HG02938 (cell line): ENCODE data around the gene SF3A1.
"Not testable (repeated sequence)": the region's sequence is repeated elsewhere in the genome, so short reads cannot be mapped to it uniquely, and the experiment has no call there.

ENCODE experiments used
- ATAC-seq: cut with Tn5 transposase; IDR thresholded peaks from one replicate; pipeline ENCODE4 v1.9.1; 2021; ENCODE audit warnings: mild to moderate bottlenecking, moderate library complexity; ENCODE audit not compliant: unreplicated experiment

Gene SF3A1, protein sequence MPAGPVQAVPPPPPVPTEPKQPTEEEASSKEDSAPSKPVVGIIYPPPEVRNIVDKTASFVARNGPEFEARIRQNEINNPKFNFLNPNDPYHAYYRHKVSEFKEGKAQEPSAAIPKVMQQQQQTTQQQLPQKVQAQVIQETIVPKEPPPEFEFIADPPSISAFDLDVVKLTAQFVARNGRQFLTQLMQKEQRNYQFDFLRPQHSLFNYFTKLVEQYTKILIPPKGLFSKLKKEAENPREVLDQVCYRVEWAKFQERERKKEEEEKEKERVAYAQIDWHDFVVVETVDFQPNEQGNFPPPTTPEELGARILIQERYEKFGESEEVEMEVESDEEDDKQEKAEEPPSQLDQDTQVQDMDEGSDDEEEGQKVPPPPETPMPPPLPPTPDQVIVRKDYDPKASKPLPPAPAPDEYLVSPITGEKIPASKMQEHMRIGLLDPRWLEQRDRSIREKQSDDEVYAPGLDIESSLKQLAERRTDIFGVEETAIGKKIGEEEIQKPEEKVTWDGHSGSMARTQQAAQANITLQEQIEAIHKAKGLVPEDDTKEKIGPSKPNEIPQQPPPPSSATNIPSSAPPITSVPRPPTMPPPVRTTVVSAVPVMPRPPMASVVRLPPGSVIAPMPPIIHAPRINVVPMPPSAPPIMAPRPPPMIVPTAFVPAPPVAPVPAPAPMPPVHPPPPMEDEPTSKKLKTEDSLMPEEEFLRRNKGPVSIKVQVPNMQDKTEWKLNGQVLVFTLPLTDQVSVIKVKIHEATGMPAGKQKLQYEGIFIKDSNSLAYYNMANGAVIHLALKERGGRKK

DNA sequence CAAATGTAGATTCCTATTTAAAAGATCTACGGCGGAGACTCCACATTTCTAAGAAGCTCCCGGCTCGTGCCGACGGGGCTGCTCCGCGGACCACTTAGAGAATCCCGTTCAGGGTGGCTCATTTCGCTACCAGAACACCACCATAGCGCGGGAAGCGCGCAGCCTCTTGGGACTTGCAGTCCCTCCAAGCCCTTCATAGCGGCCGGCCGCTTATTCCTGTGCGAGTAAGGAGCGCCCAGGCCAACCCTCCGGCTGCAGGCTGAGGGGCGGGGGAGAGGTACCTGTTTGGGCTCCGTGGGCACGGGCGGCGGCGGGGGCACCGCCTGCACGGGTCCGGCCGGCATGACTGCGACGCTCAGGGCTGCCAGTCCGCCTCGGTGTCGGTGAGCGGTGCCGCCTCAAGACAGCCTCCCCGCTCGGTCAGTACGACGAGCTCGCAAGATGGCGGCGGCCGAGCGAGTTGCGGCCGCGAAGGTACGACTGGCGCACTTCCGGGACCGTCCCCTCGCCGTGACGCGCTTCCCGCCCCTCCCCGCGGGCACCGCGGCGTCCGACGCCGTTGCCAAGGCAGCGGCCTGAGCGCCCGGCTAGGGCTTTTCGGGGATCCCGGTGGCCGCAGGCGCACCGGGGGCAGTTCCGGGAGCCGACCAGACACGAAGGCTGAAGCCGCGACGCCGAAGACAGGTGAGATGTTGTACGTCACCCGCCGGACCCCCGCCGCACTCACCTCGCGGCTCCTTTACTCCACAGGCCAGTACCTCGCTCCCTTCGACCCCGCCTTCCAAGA is at the start of gene SF3A1, which contains the start of gene CCDC157:
TSS of gene SF3A1 (minus strand) at position 446 of the 787 bp plus-strand sequence. CDS start at position 344, 102 bp downstream.
TSS of gene CCDC157 (plus strand) at position 559 of the 787 bp plus-strand sequence. CDS start 8,994 bp downstream, outside the sequence.
- ATAC-seq: peak; percentile 84

DNA sequence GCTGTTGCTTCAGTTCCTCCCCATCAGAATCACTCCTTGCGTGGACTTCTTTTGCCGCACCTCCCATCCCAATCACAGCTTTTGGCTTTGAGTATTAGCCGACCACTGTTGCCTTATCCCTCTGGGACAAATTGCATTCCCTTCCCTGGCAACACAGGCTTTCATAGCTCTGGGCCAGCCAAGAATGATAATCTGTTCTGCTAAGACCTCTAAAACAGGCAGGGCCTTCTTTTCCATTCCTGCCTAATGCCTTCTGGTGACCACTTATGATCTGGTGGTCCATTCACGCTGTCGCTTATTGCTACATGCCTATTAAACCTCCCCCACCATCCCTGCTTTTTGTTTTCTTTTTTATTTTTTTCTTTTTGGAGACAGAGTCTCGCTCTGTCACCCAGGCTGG is 49.7 kb upstream of the SF3A1 start:
- ATAC-seq: no peak

DNA sequence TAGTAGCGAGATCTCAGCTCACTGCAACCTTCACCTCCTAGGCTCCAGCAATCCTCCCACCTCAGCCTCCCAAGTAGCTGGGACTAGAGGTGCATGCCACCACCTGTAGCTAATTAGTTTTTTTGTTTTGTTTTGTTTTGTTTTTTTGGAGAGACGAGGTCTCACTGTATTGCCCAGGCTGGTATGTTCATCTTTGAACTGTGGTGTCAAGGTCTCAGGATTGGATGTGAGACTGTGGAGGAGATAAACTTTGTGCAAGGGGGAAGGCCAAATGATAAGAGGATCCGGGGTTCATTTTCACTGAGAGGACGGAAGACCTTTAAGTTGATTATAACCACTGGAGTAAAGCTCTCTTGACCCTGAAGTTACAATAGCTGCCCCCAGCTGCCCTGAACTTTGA is 49.0 kb upstream of the SF3A1 start:
- ATAC-seq: no peak

DNA sequence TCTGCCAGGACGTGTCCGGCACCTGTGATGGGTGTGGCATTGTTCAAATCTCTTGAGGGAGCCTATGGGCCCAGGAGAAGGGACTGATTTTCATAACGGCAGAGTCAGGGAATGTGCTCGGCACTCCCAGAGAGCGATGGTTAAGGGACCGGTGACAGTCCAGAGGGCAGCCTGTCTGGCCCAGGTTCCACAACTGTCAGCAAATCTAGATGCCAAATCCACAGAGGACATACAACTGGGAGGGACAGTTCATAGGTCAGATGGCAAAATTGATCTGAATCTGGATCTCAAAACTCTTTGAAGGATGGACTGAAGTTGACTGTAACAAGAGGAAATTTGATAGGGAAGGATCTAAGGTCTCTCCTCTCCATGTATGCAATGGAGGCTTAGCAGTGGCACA is 47.6 kb upstream of the SF3A1 start:
- ATAC-seq: no peak

DNA sequence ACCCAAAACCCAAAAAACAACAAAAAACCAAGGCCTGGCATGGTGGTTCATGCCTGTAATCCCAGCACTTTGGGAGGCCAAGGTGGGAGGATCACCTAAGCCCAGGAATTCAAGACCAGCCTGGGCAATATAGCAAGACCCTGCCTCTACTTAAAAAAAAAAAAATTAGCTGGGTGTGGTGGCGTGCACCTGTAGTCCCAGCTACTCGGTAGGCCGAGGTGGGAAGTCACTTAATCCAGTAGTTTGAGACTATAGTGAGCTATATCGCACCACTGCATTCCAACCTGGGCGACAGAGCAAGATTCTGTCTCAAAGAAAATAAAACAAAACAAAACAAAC is 46.0 kb upstream of the SF3A1 start:
- ATAC-seq: not testable (repeated sequence)

DNA sequence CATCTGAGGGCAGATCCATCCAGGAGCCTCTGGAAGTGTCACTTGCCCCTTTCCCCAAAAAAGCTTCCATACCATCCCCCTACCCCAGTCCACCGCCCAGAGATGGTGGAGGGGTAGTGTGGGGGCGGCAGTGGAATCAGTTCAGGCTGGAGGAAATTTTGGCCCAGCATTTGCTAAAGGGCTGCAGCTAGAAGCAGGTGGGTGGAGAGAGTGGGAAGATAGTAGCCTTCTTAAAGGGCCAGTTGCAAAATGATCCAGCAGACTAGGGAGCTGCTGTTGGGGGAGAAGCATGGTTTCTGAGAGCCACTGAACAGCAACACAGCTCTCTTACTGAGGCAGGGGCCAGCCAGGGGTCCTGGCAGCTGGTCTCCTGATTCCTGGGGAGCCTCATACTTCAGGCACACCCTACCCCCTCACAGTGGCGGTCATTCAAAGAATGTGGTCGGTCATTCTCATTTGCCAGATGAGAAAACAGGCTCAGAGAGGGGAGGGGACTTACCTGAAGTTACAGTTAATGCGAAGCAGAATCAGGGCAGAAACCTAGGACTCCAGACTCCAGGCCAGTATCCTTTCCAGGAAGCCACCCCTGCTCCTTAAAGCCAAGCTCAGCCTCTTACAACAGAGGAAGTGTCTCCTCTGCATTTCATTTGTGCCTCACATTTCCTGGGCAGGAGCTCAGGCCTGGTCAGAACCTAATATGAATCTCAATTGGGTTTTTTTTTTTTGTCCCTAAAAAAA is 45.5 kb upstream of the SF3A1 start:
- ATAC-seq: no peak

DNA sequence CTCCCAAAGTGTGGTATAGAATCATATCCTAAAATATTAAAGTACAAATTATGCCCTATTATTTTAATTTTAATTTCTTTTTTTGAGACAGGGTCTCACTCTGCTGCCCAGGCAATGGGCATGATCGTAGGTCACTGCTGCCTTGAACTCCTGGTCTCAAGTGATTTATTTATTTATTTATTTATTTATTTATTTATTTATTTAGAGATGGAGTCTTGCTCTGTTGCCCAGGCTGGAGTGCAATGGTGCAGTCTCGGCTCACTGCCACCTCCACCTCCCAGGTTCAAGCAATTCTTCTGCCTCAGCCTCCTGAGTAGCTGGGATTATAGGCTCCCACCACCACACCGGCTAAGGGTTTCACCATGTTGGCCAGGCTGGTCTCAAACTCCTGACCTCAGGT is 44.3 kb upstream of the SF3A1 start:
- not testable (repeated sequence) for ATAC-seq

DNA sequence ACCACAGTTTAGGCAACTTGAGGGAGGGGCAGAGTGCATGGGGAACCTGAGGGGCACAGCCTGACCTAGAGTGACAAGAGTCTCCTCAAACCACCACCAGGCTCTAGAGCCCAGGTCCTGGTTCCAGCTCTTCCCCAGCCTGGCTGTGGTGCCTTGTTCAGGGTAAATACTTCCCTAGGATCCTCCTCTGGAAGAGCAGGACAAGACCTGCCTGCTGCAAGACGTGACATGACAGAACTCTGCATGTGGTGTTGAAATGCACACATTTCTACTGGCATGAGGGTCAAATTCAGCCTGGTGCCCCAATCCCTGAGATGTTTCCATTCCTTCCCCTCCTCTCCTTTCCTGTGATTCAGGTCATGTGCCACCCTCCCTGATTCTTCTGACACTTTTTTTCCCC is 43.5 kb upstream of the SF3A1 start:
- ATAC-seq: no peak

DNA sequence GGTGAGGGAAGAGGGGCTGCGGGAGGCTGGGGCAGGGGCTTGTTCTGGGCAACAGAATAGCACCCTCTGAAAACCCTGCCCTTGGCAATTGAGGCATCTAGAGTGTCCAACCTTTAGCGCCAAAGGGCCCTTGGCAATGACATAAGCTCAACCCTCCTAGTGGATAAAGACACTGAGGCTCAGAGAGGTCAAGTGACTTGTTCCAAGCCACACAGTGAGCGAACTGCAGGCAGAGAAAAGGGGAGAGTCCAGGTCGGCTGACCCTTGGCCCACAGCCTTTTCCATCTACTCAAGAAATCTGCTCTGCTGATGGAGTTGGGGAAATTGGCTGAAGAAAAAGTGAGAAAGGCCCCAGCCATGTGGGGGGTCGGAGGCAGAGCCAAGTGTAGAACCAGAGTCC is 43.0 kb upstream of the SF3A1 start:
- no peak for ATAC-seq

DNA sequence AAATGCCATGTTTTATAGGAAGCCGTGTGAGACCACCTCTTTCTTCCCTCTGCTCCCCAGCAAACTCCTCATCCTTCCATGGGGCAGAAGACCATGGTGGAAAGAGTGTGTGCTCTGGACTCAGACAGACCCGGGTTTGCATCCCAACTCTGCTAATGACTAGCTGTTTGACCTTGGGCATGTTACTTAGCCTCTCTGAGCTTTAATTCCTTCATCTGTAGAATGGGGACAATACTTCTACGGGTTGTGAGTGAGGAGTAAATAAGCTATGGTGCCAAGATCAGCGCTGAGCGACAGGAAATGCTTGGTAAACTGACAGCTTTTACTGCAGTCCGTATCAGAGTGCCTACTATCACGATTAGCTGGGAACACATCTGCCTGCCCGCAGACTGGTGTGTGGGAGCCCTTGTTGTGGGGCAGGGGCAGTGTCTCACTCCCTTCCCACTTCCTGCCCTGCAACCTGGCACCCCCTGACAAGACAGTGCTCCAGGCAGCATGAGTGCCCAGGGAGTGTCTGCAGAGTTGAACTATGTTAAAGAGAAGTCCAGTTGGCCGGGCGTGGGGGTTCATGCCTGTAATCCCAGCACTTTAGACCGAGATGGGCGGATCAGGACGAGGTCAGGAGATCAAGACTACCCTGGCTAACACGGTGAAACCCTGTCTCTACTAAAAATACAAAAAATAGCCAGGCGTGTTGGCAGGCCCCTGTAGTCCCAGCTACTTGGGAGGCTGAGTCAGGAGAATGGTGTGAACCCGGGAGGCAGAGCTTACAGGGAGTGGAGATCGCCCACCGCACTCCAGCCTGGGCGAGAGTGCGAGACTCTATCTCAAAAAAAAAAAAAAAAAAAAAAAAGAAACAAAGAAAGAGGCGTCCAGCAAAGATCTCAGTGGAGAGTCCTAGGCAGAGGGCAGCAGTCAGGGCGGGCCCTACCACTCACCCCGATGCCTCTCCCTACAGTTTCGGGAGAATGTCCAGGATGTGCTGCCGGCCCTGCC is 42.3 kb upstream of the SF3A1 start:
- no peak for ATAC-seq

DNA sequence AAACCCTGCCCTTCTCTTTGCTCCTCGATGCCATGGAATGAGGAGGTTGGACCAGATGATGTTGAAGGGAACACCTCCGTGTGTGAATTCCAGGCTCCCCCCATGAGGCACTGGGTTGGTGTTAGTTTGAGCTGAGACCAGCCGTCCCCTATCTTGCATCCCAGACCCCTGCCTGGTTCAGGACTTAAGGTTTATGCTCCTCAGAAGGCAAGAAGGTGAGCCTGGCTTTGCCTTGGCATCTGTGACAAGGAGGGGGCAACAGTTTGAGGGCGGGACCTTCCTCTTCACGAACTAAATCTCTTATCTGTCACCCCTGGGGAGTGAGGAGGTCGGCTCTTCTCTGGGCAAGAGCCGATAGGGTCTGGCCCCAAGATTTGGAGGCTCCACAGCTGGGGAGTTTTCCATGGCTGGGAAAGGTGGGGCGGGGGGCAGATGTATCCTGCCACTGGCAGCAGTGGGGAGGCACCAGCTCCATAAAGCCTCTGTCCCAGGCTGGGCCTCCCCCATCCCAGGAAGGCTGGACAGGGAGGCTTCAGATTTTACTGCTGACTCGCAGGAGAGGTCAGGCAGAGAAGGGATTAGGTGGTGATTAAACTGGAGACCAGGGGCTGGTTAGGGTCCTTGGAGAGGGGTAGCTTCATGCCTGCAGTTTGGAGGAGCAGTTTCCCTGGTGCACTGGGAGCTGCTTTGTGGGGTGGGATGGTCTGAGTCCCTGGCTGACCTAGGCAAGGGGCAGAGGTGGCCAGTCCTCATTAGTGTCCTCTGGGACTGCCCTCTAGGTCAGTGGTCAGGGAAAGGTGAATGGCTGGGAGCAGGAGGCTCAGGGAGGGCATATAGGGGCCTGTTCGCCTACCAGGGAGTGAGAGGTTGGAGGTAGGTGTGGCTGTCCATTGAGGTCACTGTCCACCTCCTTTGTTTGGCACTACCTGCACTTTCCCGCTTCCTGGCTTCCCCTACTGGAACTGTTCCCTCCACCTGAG is 41.3 kb upstream of the SF3A1 start:
- no peak for ATAC-seq

DNA sequence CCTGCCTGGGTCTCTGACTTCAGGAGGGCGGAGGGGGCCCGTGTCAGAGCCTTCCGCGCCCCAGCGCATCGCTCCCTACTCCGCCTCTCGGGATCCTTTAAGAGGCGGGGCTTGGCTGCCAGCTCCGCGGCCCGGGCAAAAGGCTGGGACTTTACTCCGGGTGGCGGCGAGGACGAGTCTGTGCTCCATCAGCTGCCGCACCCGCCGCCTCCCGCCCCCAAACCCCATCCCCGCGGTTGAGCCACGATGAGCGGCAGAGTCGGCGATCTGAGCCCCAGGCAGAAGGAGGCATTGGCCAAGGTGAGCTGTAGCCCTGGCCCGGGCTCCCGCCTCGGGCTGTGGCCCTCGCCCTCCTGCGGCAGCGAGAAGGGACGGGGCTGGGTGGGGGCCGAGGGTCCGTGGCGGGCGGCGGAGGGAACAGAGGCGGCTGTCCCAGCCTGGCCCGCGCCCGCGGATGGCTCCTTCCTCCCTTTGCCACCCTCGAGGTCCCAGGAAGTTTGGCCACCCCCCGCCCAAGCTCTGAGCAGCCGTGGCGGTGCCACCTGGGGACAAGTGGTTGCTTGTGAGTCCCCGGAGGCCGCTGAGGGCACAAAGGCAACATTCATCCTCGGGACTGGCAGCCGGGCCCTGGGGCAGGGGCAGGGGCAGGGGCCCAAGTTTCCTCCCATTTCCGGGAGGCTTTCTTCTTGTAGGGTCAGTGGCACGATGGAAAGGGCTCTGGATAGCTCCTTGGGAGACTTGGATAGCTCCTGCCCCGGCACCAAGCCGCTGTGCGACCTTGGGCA is 40.4 kb upstream of the SF3A1 start, which contains the start of gene SEC14L2:
TSS of gene SEC14L2 (plus strand) at position 148 of the 785 bp plus-strand sequence. CDS start at position 247, 99 bp downstream.
- no peak for ATAC-seq

DNA sequence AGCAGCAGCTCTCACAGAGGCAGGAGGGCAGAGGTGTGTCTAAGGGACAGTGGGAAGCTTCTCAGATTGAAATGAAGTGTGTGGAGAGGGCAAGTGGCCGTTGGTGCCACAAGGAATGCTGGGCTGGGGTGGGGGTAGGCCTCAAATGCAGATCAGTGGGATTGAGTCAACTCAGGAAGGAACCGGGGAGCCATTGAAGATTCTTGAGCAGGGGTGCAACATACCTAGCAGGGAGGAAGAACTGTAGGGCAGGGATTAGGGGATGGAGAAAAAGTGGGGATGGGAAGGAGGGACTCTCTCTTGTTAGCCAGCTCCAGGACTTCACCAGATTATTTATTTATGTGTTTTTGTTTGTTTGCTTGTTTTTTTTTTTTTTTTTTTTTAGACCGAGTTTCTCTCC is 37.2 kb upstream of the SF3A1 start:
- ATAC-seq: no peak

DNA sequence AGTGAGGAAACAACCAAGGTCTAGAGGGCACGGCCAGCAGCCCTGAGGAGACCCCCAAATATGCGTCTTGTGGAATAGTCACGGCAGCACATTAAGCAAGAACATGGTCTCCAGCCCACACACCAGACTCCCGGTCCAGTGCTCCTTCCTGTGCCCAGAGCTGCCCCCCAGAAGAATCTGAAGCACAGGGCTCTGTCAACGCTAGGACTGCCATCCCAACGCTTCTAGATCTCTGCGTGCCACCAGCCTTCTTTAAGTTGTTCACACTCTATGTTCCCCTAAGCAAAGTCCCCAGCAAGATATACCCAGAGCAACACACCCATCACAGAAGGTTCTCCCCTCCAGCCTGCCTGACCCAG is 36.6 kb upstream of the SF3A1 start:
- ATAC-seq: no peak

DNA sequence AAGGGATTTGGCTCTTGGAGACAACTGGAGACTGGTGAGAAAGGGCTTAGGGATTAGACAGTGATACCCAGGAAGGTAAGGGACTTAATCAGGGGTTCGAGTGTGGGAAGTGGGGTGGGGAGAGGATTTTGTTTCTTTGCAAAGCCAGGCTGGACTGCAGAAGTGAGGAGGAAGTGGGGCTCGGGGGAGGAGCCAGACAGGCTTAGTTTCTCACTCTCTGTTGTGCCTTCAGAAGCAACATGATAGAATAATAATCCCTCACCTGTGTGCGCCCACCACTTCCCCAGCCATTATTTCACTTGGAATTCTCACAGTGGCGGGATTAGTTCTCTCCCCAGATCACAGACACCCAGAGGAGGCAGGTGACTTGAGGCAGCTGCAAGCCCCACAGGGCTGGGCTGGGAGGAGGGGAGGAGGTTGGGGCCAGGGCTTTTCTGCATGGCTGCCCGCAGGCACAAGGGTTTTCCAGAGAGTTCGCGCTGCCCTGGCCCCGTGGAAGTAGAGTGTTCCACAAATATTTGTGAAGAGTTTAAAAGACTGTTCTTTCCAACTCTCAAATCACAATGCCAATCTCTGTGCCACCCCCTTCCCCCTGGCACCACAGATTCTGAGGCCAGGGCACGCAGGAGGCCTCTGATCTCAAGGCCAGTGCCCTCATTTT is 36.1 kb upstream of the SF3A1 start:
- no peak for ATAC-seq

DNA sequence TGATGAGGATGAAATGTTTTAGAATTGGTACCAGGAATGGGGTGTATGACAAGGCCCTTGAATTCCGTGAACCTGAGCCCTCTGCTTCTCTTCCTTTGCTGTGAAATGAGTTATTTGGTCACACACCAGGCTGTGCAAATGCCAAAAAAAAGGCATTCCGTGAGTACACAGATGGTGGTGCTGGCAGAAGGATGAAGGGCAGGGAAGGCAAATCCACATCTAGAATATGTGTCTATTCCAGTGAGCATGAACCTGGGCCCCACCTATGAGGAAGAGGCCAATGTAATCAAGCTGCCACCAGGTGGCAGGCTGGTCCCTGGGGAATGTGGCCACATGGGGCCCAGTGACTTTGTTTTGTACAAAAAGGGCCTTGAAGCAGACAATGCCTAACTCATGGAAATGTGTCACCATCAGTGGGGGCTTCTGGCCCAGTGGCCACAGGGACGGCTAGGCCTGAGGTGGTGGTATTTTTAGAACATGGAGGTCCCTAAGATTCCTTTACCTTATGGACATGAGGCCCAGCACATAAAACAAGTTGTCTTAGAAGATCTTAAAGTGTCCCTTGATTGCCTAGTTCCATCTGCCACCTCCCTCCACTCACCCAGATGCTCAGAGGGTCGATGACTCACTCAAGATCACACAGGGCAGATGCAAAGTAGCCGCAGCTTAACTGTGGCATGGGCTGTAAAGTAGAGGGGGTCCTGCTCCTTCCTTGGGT is 34.4 kb upstream of the SF3A1 start:
- no peak for ATAC-seq
